NCI-H1092 treated with DMSO at 0.1 percent for 48 hours (cell line): ENCODE measurements around the gene OCIAD1.
"Not testable (repeated sequence)": the region's sequence is repeated elsewhere in the genome, so short reads cannot be mapped to it uniquely, and the experiment has no call there.

Experiments
- DNase-seq: peaks from one replicate; lab custom pipeline; 2025; lab: John Stamatoyannopoulos, UW

Gene OCIAD1

GRCh38 chr4:48816971-48817370, 13.9 kb upstream of the OCIAD1 start:
- DNase-seq: no peak

DNA sequence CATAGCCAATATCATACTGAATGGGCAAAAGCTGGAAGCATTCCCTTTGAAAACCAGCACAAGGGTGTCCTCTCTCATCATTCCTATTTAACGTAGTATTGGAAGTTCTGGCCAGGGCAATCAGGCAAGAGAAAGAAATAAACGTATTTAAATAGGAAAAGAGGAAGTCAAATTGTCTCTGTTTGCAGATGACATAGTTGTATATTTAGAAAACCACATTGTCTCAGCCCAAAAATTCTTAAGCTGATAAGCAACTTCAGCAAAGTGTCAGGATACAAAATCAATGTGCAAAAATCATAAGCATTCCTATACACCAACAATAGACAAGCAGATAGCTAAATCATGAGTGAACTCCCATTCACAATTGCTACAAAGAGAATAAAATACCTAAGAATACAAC, 9.5 kb upstream of the OCIAD1 start:
- DNase-seq: not testable (repeated sequence)

- DNase-seq: no peak
Measured at GRCh38 chr4:48827622-48828021, 3.3 kb upstream of the OCIAD1 start.

- DNase-seq: peak; percentile 48
Measured at GRCh38 chr4:48831532-48832030, 693 bp downstream of the OCIAD1 start.

GRCh38 chr4:48832571-48832970, 1.7 kb downstream of the OCIAD1 start:
- DNase-seq: no peak

DNA sequence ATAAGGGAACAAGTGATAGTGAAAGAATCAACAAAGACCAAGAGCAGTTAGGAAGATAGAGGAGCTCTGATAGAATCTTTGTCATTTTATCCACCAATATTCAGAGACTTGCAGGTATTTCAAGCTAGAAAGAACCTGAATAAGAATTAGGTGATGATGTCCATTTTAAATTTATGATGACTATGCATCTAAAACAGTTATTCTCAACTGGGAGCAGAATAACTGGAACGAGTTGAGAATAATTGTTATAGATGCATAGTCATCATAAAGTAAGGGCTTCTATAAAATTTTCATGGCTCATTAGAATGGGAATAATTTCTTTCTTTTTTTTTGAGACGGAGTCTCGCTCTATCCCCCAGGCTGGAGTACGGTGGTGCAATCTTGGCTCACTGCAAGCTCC, 5.8 kb downstream of the OCIAD1 start:
- DNase-seq: no peak

GRCh38 chr4:48841045-48841827, 10.3 kb downstream of the OCIAD1 start:
- no peak for DNase-seq

DNA sequence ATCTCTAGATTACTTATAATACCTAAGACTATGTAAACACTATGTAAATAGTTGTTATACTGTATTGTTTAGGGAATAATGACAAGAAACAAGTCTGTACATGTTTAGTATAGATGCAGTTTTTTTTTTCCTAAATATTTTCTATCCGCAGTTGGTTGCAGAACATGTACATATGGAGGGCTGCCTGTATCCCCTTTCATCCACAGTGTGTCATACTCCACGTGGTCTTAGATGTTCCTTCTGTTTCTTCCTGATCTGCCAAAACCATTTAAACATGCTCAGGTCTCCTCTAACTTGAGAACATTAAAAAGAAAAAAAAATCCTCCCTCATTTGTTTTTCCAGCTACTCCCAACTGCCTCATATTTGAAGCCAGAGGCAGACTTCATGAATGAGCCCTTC, 14.0 kb downstream of the OCIAD1 start:
- DNase-seq: no peak

DNA sequence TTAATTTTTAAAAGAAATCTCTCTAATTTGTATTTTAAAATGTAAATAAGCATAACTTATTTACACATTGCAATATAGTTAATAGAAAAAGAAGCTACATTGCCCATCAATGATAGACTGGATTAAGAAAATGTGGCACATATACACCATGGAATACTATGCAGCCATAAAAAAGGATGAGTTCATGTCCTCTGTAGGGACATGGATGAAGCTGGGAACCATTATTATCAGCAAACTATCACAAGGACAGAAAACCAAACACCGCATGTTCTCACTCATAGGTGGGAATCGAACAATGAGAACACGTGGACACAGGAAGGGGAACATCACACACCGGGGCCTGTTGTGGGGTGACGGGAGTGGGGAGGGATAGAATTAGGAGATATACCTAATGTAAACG, 17.9 kb downstream of the OCIAD1 start:
- not testable (repeated sequence) for DNase-seq

- DNase-seq: no peak
Measured at GRCh38 chr4:48851651-48852050, 20.8 kb downstream of the OCIAD1 start.

DNA sequence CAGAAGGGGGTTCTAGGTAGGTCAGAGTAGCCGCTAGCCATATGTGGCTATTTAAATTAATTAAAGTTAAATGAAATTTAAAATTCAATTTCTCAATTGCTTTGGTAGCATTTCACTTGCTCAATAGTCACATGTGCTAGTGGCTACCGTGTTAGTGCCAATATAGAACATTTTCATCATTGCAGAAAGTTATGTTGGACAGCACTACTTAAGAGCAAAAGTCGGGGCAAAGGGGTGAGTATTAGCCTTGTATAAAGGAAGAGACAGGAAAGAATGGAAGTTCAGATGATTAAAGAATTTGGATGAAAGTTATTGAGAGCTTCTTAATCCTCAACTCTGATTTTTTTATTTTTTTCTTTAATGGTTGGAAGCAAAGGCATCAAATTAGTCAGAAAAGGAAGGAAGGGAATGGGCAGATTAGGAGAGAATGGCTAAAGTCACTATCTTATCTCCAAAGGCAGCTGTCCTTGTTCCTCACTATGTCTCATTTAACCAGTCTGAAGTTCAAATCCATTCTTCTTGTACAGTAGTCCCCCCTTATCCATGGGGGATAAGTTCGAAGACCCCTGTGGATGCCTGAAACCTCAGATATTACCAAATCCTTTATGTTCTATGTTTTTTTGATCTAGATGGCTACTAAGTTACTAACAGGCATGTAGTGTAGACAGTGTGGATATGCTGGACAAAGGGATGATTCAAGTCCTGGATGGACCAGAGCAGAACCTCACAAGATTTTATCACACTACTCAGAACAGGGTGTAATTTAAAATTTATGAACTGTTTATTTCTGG, 22.9 kb downstream of the OCIAD1 start:
- DNase-seq: no peak

GRCh38 chr4:48854395-48854683, 23.5 kb downstream of the OCIAD1 start:
- no peak for DNase-seq

GRCh38 chr4:48854982-48855381, 24.1 kb downstream of the OCIAD1 start:
- no peak for DNase-seq

- no peak for DNase-seq
Measured at GRCh38 chr4:48858130-48858529, 27.2 kb downstream of the OCIAD1 start.

DNA sequence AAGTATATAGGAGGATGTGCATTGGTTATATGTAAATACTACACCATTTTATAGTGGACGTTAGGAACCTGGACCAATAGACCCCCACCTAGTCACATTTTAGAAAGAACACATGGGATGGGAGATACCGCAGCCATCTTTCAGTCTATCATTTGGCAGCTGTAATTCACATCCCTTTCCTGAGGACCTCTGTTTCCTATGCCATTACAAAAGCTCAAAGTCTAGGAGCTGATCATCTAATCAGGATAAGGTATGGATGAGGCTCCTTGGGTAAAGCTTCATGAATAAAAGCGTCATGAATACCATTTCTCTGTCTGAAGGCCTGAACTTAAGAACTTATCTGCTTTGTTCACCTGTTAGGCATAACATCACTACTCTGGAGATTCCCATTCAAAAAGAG, 31.1 kb downstream of the OCIAD1 start:
- no peak for DNase-seq

DNA sequence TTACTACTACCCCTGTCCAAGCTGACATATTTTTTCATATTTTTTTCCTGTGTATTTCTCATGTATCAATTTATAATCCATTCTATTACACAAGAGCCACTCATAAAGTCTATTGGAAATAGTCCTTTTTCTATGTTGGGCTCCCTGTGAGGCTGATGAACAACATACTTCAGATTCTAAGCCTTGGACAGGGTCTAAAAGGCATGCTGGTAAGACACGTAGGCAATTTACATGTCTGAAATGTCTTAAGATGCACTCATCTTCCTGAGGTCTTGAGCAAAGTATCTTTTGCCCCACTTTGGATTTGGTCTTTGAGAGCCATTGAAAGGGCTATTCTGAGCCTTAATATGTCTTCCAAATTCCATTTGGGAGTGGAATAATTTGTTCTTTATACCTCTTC, 31.8 kb downstream of the OCIAD1 start:
- no peak for DNase-seq

GRCh38 chr4:48863728-48864127, 32.8 kb downstream of the OCIAD1 start:
- DNase-seq: no peak

DNA sequence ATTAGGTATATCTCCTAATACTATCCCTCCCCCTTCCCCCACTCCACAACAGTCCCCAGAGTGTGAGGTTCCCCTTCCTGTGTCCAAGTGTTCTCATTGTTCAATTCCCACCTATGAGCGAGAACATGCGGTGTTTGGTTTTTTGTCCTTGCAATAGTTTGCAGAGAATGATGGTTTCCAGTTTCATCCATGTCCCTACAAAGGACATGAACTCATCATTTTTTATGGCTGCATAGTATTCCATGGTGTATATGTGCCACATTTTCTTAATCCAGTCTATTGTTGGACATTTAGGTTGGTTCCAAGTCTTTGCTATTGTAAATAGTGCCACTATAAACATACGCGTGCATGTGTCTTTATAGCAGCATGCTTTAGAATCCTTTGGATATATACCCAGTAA, 33.8 kb downstream of the OCIAD1 start:
- not testable (repeated sequence) for DNase-seq

DNA sequence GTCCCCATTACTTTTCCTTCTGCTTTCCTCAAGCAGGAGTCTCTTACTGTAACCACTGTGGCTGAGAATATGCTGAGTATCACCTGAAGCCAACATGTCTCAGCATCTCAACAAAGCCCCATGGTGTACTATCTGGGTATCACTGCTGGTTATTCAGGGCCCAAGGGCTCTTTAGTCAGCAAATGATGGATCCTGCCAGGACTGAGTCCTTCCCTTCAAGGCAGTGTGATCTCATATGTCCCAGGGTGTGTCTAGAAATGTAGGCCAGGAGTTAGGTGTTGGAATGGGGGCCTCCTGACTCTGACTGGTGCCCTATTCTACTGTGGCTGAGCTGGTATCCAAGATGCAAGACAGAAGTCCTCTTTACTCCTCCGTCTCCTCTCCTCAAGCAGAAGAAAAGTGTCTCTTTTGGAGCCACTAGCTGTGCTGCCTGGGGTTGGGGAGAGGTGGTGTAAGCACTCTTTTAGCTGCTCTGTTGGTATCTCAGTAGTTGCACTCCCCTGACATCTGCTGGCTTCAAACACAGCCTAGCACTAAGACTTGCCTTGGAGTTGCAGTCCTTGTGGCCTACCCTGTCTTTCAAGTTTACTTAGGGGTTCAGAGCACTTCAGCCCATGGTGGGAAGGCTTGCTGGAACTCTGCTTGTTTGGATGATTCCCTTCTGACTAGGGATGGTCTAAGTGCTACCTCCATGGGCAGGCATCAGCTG, 47.1 kb downstream of the OCIAD1 start:
- no peak for DNase-seq

DNA sequence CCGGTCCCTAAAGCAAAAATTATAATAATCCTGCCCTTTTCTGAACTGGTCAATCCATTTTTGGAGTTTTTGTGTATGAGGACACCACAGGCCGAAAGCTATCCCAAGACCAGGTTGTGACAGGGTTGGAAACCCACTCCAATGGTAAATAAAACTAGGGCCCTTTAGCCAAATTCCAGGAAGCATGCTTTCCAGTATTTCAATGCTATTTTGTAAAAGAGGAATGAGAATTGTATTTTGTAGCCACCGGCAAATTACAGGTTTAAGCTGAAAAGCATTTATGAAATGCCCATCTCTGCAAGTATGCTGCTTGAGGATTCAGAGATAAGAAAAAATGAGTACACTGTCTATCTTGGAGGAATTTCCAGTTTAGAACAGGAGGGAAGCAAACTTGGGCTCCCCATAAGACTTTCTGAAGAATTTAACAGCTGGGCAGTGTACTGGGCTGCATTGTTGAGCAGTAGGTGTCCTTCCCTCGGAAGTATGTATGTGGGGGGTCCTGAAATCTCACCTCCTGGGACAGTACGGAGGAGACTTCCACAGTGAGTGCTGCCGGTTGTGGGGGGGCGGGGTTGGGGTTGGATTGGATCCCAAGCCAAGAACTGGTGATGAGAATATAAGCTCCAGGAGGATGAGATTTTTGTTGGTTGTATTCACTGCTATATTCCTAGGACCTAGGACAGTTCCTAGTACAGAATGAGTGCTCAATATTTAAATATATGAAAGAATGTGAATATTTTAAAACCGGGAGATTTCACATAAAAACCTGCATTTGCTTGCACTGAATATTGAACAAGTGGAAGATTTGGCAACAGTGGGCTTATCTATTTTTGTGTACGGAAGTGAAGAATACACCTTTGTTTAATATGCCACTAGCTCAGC, 48.9 kb downstream of the OCIAD1 start:
- no peak for DNase-seq

GRCh38 chr4:48881646-48882045, 50.8 kb downstream of the OCIAD1 start:
- DNase-seq: not testable (repeated sequence)

DNA sequence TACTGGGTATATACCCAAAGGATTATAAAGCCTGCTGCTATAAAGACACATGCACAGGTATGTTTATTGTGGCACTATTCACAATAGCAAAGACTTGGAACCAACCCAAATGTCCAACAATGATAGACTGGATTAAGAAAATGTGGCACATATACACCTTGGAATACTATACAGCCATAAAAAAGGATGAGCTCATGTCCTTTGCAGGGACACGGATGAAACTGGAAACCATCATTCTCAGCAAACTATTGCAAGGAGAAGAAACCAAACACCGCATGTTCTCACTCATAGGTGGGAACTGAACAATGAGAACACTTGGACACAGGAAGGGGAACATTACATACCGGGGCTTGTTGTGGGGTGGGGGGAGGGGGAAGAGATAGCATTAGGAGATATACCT, 58.9 kb downstream of the OCIAD1 start:
- not testable (repeated sequence) for DNase-seq
